H1 (cell line): Measurements from ENCODE around the gene CTNNA3. TPM values are rescaled to one million over a fixed set of nuclear protein-coding genes. Genes with fewer than 3 reads are reported as not detected.

ENCODE experiments used
- ASH2L ChIP-seq: fragments of 200-600, 300-600 bp; sonication (generic); IDR thresholded peaks from one replicate; pipeline ENCODE4 v1.7.1; 2017; ENCODE audit warnings: low read length
- BCL11A ChIP-seq, 2 experiments: IDR thresholded peaks; one replicate each; pipeline ENCODE4 v1.6.1; 2011; ENCODE audit warnings: low read depth in 2 of 2, low read length in 2 of 2, mild to moderate bottlenecking in 2 of 2
- KDM1A ChIP-seq: fragments of 200-600, 300-600 bp; sonication (generic); IDR thresholded peaks from 2 replicates; pipeline ENCODE4 v1.7.1; 2016; ENCODE audit warnings: mild to moderate bottlenecking, low read length, borderline replicate concordance
- MAFK ChIP-seq: IDR thresholded peaks from 2 replicates; pipeline ENCODE4 v1.6.1; 2012; ENCODE audit warnings: low read depth, mild to moderate bottlenecking, improper control_type of control experiment, low read length
- POLR2A ChIP-seq, 2 experiments: IDR thresholded peaks; 1 replicate in 1 of 2; 2 replicates in 1 of 2; pipeline ENCODE4 v1.6.1; 2011; ENCODE audit warnings: low read depth in 2 of 2, low read length in 2 of 2, mild to moderate bottlenecking in 2 of 2; ENCODE audit errors: control extremely low read depth in 1 of 2
- RNF2 ChIP-seq: fragments of 200-900, 300-1000 bp; sonication (generic); IDR thresholded peaks from 2 replicates; pipeline ENCODE4 v1.7.1; 2016; ENCODE audit warnings: borderline replicate concordance, low read depth, mild to moderate bottlenecking, antibody characterized with exemption, low read length; ENCODE audit not compliant: poor library complexity, severe bottlenecking; ENCODE audit errors: missing control alignments
- SIN3A ChIP-seq, 2 experiments: IDR thresholded peaks in 1 of 2; conservative IDR thresholded peaks in 1 of 2; 2 replicates each; pipeline ENCODE4 v1.6.1; 2011 to 2012; ENCODE audit warnings: low read length in 2 of 2, improper control_type of control experiment in 1 of 2, low read depth in 1 of 2, mild to moderate bottlenecking in 1 of 2
- SP1 ChIP-seq: IDR thresholded peaks from 2 replicates; pipeline ENCODE4 v1.6.1; 2011; ENCODE audit warnings: low read depth, low read length
- ZNF274 ChIP-seq: IDR thresholded peaks from 2 replicates; pipeline ENCODE4 v1.7.0; 2012; ENCODE audit warnings: low read length, borderline replicate concordance; ENCODE audit errors: extremely low read depth
- polyA plus RNA-seq, 7 experiments: library from polyadenylated mRNA; depleted of rRNA in 3 of 7; stranded (reverse) in 5 of 7; unstranded in 2 of 7; fragments of >200 nt in 5 of 7; fragments of 200-250 nt in 2 of 7; gene quantifications; 1 replicate in 5 of 7; 2 replicates in 1 of 7; 4 replicates in 1 of 7; pipeline versions ENCODE4 v1.2.1 to v1.2.3, GENCODE V29; 2011 to 2013; ENCODE audit warnings: missing spikeins in 2 of 7, mixed read lengths in 2 of 7
- total RNA-seq: library from RNA; stranded (reverse); fragmentation: NEBNext Ultra II Directional; extraction: Animal tissue kit (Norgen Biotek cat#: 25700); gene quantifications from 2 replicates; pipeline ENCODE4 v1.2.1, GENCODE V29; 2021

CTNNA3 gene
- total and polyA plus RNA-seq, 2 of the 8 experiments (the other 6 are each of a cell fraction or from before 2014, with no cell fraction given): 1.3 to 1.5 TPM

GRCh38 chr10:66273966-66274519 lies 1422.0 kb downstream of the CTNNA3 start (continued):
- TF ChIP-seq ASH2L (no peak), SIN3A (conservative IDR thresholded peaks at IDR 0.05 in 1 of 2, IDR thresholded peaks at IDR 0.05 in 1 of 2; ENCODE audit: low read depth in 1 of 2, low read length in 2 of 2) (no peak), RNF2 (no peak), SP1 (no peak), ZNF274 (no peak), MAFK (no peak), KDM1A (no peak), BCL11A (IDR thresholded peaks at IDR 0.05; ENCODE audit: low read depth in 2 of 2, low read length in 2 of 2) (no peak), POLR2A (IDR thresholded peaks at IDR 0.05; ENCODE audit: control extremely low read depth in 1 of 2, low read depth in 2 of 2, low read length in 2 of 2) (no peak)
- TF ChIP-seq, all 59 proteins: peak for 0
